SH-SY5Y (cell line): ENCODE data around the gene HTD2.

ENCODE experiments used
- GATA2 ChIP-seq: IDR thresholded peaks from 2 replicates; pipeline ENCODE4 v1.6.1; 2011; ENCODE audit warnings: mild to moderate bottlenecking, low read depth, low read length
- GATA3 ChIP-seq: IDR thresholded peaks from 2 replicates; pipeline ENCODE4 v1.6.1; 2011; ENCODE audit warnings: low read depth, mild to moderate bottlenecking, low read length, moderate library complexity

HTD2 gene

GRCh38 chr3:58336135-58336882 lies 30.0 kb downstream of the HTD2 start:
- TF ChIP-seq GATA3 (no peak), GATA2 (no peak)

- no peak for TF ChIP-seq GATA3
- no peak for TF ChIP-seq GATA2
These were observed 30.9 kb downstream of the HTD2 start for GRCh38 chr3:58337190-58337589.

- no peak for TF ChIP-seq GATA3
These were observed 34.4 kb downstream of the HTD2 start for GRCh38 chr3:58340594-58341244.

GRCh38 chr3:58341376-58341775 lies 35.1 kb downstream of the HTD2 start:
- no peak for TF ChIP-seq GATA2
- TF ChIP-seq GATA3 = no peak

GRCh38 chr3:58342676-58343075 lies 36.4 kb downstream of the HTD2 start:
- TF ChIP-seq GATA2 = no peak
- TF ChIP-seq GATA3 = no peak

GRCh38 chr3:58345457-58345856 lies 39.1 kb downstream of the HTD2 start:
- TF ChIP-seq GATA3 (no peak), GATA2 (no peak)

GRCh38 chr3:58346368-58346767 lies 40.0 kb downstream of the HTD2 start:
- TF ChIP-seq GATA3 (no peak), GATA2 (no peak)

GRCh38 chr3:58347984-58348383 lies 41.7 kb downstream of the HTD2 start:
- TF ChIP-seq GATA3 (no peak), GATA2 (no peak)

- TF ChIP-seq GATA3 (no peak), GATA2 (no peak)
These were observed 43.7 kb downstream of the HTD2 start for GRCh38 chr3:58349792-58350626.

GRCh38 chr3:58350627-58351013 lies 44.3 kb downstream of the HTD2 start:
- TF ChIP-seq GATA3 = no peak
- no peak for TF ChIP-seq GATA2

GRCh38 chr3:58351920-58352319 lies 45.6 kb downstream of the HTD2 start:
- TF ChIP-seq GATA2 (no peak), GATA3 (no peak)

- TF ChIP-seq GATA3 (no peak), GATA2 (no peak)
These were observed 46.3 kb downstream of the HTD2 start for GRCh38 chr3:58352626-58353025.

GRCh38 chr3:58353722-58354553 lies 47.6 kb downstream of the HTD2 start:
- no peak for TF ChIP-seq GATA3
- no peak for TF ChIP-seq GATA2

GRCh38 chr3:58355179-58355578 lies 48.9 kb downstream of the HTD2 start:
- TF ChIP-seq GATA3 (no peak), GATA2 (no peak)

GRCh38 chr3:58356054-58356453 lies 49.7 kb downstream of the HTD2 start:
- TF ChIP-seq GATA2 (no peak), GATA3 (no peak)

GRCh38 chr3:58357402-58357801 lies 51.1 kb downstream of the HTD2 start:
- TF ChIP-seq GATA2 = no peak
- TF ChIP-seq GATA3 = no peak
